Activated T-helper 2 cell treated with anti-CD3 and anti-CD28 coated beads, Interferon-gamma antibody, Interleukin-2, Interleukin-4, amounts not matched to agents 10 μg/mL and 5 μg/mL and 100 μg/mL, durations not matched to agents 14 hours and 24 hours and 36 hours (primary cell): ENCODE data around the gene NUP160. TPM values are rescaled to one million over a fixed set of nuclear protein-coding genes. Genes with fewer than 3 reads are reported as not detected.
"Not testable (repeated sequence)": the region's sequence is repeated elsewhere in the genome, so short reads cannot be mapped to it uniquely, and the experiment has no call there.

Source experiments
- DNase-seq: peaks from one replicate; pipeline ENCODE4 v3.0.0; 2021; ENCODE audit warnings: low spot score
- H3K27ac Mint-ChIP-seq: one replicate; pipeline ENCODE4 v1.8.0; 2021; ENCODE audit warnings: mixed read lengths
- H3K27me3 Mint-ChIP-seq: one replicate; pipeline ENCODE4 v1.8.0; 2021; ENCODE audit warnings: low read depth, mixed read lengths
- H3K36me3 Mint-ChIP-seq: one replicate; pipeline ENCODE4 v1.8.0; 2021; ENCODE audit warnings: low read depth, mixed read lengths
- H3K4me1 Mint-ChIP-seq: one replicate; pipeline ENCODE4 v1.8.0; 2021; ENCODE audit warnings: low read depth, mixed read lengths
- H3K4me3 Mint-ChIP-seq: one replicate; pipeline ENCODE4 v1.8.0; 2021; ENCODE audit warnings: low read depth, mild to moderate bottlenecking, moderate library complexity, mixed read lengths
- H3K9me3 Mint-ChIP-seq: one replicate; pipeline ENCODE4 v1.8.0; 2021; ENCODE audit warnings: mixed read lengths
- intact Hi-C: fragments of 100-400 bp; cut with micrococcal nuclease; formaldehyde crosslinking; loops from one replicate; pipeline ENCODE4 v1.15.1; 2023
- total RNA-seq: library from RNA; stranded (reverse); gene quantifications from 2 replicates; pipeline ENCODE4 v1.2.3, GENCODE V29; 2022

Gene NUP160, protein sequence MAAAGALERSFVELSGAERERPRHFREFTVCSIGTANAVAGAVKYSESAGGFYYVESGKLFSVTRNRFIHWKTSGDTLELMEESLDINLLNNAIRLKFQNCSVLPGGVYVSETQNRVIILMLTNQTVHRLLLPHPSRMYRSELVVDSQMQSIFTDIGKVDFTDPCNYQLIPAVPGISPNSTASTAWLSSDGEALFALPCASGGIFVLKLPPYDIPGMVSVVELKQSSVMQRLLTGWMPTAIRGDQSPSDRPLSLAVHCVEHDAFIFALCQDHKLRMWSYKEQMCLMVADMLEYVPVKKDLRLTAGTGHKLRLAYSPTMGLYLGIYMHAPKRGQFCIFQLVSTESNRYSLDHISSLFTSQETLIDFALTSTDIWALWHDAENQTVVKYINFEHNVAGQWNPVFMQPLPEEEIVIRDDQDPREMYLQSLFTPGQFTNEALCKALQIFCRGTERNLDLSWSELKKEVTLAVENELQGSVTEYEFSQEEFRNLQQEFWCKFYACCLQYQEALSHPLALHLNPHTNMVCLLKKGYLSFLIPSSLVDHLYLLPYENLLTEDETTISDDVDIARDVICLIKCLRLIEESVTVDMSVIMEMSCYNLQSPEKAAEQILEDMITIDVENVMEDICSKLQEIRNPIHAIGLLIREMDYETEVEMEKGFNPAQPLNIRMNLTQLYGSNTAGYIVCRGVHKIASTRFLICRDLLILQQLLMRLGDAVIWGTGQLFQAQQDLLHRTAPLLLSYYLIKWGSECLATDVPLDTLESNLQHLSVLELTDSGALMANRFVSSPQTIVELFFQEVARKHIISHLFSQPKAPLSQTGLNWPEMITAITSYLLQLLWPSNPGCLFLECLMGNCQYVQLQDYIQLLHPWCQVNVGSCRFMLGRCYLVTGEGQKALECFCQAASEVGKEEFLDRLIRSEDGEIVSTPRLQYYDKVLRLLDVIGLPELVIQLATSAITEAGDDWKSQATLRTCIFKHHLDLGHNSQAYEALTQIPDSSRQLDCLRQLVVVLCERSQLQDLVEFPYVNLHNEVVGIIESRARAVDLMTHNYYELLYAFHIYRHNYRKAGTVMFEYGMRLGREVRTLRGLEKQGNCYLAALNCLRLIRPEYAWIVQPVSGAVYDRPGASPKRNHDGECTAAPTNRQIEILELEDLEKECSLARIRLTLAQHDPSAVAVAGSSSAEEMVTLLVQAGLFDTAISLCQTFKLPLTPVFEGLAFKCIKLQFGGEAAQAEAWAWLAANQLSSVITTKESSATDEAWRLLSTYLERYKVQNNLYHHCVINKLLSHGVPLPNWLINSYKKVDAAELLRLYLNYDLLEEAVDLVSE (N-terminal part only)
- 81.2 and 84.7 TPM in 2 replicates for total RNA-seq

DNA sequence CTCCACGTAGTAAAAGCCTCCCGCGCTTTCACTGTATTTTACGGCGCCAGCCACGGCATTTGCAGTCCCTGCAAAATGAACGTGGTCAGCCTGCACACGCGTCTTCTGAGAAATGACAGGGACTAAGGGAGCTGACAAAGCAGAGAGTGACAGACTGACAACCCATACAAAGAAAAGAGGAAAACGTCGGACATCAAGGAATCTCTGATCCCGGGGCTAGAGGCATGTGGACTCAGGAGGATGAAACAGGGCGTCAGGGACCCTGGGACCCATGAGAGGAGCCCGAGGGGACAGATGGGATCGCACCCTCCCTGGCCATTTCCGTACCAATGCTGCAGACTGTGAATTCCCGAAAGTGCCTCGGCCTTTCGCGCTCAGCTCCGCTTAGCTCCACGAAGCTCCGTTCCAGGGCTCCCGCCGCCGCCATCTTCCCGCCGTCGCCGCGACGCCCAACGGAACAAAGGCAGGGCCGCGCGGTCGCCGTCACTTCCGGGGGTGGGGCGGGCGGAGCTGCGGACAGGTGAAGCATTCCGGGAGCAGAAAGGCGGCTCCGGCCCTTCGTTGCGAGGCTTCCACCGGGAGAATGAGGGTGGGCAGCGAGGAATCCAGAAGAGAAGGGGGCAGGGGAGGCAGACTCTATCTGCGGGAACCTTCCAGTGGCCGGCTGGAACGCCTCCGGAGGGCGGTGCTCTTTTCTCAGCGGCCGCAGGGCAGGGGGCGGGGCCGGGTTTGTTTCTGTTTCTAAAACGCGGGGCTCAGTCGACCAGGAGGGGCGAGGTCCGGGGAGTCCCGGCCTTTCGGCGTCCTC lies at the start of gene NUP160:
TSS of gene NUP160 (minus strand) at position 459 of the 808 bp plus-strand sequence. CDS start at position 427, 32 bp downstream.
- H3K36me3 Mint-ChIP-seq: peaks cover 25% of the 10 kb centered on the region
- peaks cover 33% of the 10 kb centered on the region for H3K4me1 Mint-ChIP-seq
- peak within 1 kb of the TSS; percentile 98 for H3K27ac Mint-ChIP-seq
- intact Hi-C loops: loop anchor here (1.0 to 10.0 kb wide), 7 partner anchors 51 to 421 kb away; partner anchors contain the start of genes FNBP4, KBTBD4, MTCH2 and NDUFS3
- peak within 1 kb of the TSS; percentile 97 for H3K4me3 Mint-ChIP-seq
- peak; percentile 85 for DNase-seq
- no peaks in the 10 kb centered on the region for H3K27me3 Mint-ChIP-seq
- no peaks in the 10 kb centered on the region for H3K9me3 Mint-ChIP-seq

DNA sequence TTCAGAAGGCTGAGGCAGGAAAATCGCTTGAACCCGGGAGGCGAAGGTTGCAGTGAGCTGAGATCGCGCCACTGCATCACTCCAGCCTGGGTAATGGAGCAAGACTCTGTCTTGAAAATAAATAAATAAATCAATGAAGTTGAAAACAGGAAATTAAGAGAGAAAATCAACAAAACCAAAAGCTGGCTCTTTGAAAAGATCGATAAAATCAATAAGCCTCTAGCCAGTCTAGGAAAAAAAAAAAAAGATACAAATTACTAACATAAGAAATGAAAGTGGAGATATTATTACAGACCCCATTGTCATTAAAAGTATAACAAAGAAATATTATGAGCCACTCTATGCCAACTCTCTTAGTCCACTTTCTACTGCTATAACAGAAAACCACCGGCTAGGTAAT lies 48.0 kb upstream of the NUP160 start:
- H3K27ac Mint-ChIP-seq: no peak overlapping the region
- no peaks in the 10 kb centered on the region for H3K9me3 Mint-ChIP-seq
- peaks cover 4% of the 10 kb centered on the region for H3K4me1 Mint-ChIP-seq
- intact Hi-C loops: no loop called here
- DNase-seq: no peak
- peaks cover 8% of the 10 kb centered on the region for H3K27me3 Mint-ChIP-seq
- H3K4me3 Mint-ChIP-seq: no peak overlapping the region
- no peaks in the 10 kb centered on the region for H3K36me3 Mint-ChIP-seq

DNA sequence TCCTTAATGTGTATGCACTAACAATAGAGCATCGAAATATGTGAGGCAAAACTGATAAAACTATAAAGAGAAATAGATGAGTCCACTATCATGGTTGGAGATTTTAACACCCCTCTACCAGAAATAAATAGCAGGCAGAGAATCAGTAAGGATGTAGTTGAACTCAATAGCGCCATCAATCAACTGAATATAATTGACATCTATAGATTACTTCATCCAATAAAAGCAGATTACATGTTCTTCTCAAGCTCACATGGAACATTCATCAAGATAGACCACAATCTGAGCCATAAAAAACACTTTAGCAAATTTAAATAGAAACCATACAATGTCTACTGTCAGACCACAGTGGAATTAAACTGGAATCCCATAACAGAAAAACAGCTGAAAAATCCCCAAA lies 46.9 kb upstream of the NUP160 start:
- Mint-ChIP-seq H3K4me1 (peaks cover 5% of the 10 kb centered on the region), H3K27ac (no peak overlapping the region), H3K4me3 (no peak overlapping the region), H3K36me3 (no peaks in the 10 kb centered on the region), H3K9me3 (no peaks in the 10 kb centered on the region), H3K27me3 (peaks cover 8% of the 10 kb centered on the region)
- DNase-seq: no peak
- intact Hi-C loops: no loop called here

DNA sequence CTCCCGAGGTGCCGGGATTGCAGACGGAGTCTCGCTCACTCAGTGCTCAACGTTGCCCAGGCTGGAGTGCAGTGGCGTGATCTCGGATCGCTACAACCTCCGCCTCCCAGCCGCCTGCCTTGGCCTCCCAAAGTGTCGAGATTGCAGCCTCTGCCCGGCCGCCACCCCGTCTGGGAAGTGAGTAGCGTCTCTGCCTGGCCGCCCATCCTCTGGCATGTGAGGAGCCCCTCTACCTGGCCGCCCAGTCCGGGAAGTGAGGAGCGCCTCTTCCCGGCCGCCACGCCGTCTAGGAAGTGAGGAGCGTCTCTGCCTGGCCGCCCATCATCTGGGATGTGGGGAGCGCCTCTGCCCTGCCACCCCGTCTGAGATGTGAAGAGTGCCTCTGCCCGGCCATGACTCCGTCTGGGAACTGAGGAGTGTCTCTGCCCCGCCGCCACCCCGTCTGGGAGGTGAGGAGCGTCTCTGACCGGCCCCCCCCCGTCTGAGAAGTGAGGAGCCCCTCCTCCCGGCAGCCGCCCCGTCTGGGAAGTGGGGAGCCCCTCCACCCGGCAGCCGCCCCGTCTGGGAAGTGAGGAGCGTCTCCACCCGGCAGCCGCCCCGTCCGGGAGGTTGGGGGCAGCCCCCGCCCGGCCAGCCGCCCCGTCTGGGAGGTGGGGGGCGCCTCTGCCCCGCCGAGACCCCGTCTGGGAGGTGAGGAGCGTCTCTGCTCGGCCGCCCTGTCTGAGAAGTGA lies 44.6 kb upstream of the NUP160 start:
- H3K27ac Mint-ChIP-seq, intact Hi-C loops, H3K9me3 Mint-ChIP-seq, H3K36me3 Mint-ChIP-seq, H3K4me1 Mint-ChIP-seq, H3K4me3 Mint-ChIP-seq, DNase-seq, H3K27me3 Mint-ChIP-seq: not testable (repeated sequence)

DNA sequence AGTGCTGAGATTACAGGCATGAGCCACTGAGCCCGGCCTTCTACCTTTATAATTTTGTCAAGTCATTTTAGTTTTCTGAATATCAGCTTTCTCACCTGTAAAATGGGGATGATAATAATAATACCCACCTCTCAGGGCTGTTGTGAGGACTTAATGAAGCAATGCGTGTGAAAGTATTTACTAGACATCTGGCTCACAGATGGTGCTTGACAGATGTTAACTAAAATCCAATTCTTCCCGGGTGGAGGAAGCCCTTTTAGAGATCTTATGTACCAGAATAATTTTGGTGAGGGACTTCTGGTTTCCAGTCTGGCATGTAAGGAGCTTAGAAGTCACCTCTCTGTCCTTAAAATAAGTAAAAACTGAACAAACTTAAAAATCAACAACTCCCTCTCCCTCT lies 43.7 kb upstream of the NUP160 start:
- DNase-seq: no peak
- Mint-ChIP-seq H3K9me3 (no peaks in the 10 kb centered on the region), H3K27ac (no peak overlapping the region), H3K27me3 (peaks cover 8% of the 10 kb centered on the region), H3K36me3 (no peaks in the 10 kb centered on the region), H3K4me3 (no peak overlapping the region), H3K4me1 (peaks cover 12% of the 10 kb centered on the region)
- intact Hi-C loops: no loop called here

DNA sequence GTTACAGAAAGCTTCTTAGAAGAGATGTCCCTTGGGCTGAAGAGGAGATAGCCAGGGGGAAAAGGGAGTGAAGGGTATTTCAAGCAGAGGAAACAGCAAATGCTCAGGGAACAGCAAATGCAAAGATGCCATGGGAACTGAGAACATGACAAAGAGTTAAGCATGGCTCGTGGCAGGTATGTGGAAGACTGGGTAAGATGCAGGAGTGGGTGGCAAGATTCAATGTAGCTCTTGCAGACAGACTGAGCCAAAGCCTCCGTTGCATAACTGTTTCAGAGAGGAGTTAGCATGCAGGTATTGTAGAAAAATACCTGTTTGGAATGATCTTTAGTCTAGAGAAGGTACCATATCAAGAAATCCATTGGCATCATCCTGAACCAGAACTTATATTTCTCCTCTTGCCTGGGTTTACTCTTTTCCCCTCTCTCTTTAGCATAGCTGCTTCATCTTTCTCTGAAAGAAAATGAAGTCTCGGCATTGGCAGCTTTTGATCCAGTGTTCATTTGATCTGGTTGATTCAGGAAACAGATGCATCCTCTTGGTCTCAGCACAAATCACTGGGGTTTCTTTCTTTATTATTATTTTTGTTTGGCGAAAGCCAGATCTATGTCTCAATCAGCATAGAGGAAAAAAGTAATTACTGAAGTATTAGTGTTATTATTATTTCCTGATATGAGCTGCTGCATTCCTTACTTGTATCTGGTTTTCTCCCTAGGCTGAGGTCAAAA lies 41.7 kb upstream of the NUP160 start:
- peaks cover 2% of the 10 kb centered on the region for H3K27me3 Mint-ChIP-seq
- H3K9me3 Mint-ChIP-seq: no peaks in the 10 kb centered on the region
- intact Hi-C loops: no loop called here
- H3K4me3 Mint-ChIP-seq: no peak overlapping the region
- peaks cover 19% of the 10 kb centered on the region for H3K4me1 Mint-ChIP-seq
- DNase-seq: no peak
- H3K27ac Mint-ChIP-seq: no peak overlapping the region
- no peaks in the 10 kb centered on the region for H3K36me3 Mint-ChIP-seq

DNA sequence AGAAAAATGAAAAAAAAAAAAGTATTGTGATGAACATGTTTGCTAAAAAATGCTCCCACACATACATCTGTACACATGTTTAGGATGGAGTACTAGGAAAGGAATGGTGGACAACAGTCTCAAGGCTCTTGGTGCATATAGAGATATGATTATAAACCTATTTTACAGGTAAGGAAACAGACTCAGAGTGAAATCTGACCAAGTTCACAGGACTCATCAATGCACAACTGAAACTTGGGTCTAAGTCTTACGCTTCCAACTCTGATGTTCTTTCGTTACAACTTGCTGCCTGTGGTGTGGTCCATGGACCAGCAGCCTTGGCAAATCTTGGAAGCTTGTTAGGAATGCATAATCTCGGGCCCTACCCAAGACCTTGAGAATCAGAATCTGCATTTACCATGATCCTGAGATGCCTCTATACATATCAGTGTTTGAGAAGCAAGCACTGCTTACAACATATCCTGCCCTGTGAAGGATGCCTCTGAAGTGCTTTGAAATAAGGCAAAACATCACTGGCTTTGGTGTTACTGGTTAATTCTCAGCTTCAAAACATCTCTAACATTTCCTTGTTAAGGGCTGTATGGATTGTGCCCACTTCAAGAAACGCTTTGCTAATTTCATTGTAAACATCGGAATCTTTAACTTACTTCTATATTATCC lies 39.9 kb upstream of the NUP160 start:
- H3K4me1 Mint-ChIP-seq: peaks cover 19% of the 10 kb centered on the region
- no peaks in the 10 kb centered on the region for H3K36me3 Mint-ChIP-seq
- H3K9me3 Mint-ChIP-seq: no peaks in the 10 kb centered on the region
- H3K27me3 Mint-ChIP-seq: no peaks in the 10 kb centered on the region
- no peak overlapping the region for H3K4me3 Mint-ChIP-seq
- no peak overlapping the region for H3K27ac Mint-ChIP-seq
- DNase-seq: no peak
- intact Hi-C loops: no loop called here

DNA sequence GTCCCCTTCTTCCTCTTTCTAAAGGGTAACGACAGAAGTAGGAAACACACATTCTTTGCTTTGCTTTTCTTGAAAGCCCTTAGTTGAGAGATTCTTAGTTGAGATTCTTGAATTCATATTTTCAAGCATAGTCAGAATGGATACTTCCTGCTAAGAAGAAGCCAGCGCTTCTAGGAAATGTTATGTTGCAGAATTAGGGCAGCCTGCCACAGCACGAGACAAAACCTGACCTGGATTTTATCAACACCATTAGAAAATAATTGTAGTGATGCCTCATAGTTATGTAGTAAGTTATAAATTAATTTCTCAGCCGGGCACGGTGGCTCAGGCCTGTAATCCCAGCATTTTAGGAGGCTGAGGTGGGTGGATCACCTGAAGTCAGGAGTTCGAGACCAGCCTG lies 37.9 kb upstream of the NUP160 start:
- DNase-seq: no peak
- no peaks in the 10 kb centered on the region for H3K36me3 Mint-ChIP-seq
- H3K27ac Mint-ChIP-seq: peak overlapping the region; percentile 70
- H3K4me1 Mint-ChIP-seq: peaks cover 19% of the 10 kb centered on the region
- H3K9me3 Mint-ChIP-seq: no peaks in the 10 kb centered on the region
- no peaks in the 10 kb centered on the region for H3K27me3 Mint-ChIP-seq
- intact Hi-C loops: no loop called here
- no peak overlapping the region for H3K4me3 Mint-ChIP-seq

DNA sequence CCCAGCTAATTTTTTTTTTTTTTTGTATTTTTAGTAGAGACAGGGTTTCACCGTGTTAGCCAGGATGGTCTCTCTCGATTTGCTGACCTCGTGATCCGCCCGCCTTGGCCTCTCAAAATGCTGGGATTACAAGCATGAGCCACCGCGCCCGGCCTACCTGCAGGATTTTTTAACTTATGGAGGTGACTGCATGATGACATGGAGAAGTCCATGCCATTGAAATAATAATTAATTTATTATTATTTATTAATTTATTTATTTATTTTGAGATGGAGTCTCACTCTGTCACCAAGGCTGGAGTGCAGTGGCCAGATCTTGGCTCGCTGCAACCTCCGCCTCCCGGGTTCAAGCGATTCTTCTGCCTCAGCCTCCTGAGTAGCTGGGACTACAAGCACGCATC lies 34.3 kb upstream of the NUP160 start:
- H3K27ac Mint-ChIP-seq, H3K27me3 Mint-ChIP-seq, intact Hi-C loops, H3K4me3 Mint-ChIP-seq, DNase-seq, H3K36me3 Mint-ChIP-seq, H3K9me3 Mint-ChIP-seq: not testable (repeated sequence)
- H3K4me1 Mint-ChIP-seq: peaks cover 16% of the 10 kb centered on the region

DNA sequence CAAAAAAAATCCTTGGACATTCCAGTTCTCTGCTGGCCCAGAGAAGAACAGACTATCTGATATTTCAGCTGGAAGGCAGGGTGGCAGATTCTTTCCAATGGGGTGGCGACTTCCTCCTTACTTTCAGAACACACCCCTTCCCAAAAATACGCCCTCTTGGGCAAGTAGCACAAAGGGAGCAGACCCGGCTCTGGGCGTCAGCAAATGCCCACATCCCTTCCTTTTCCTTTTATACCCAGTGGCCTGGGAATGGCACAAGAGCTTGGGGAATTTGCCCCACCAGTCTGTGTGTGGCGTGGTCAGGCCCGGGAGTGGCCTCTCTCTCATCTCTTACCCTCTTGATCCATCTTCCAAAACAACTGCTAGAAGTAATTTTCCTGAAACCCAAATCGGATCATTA lies 33.0 kb upstream of the NUP160 start:
- Mint-ChIP-seq H3K4me3 (no peak overlapping the region), H3K36me3 (no peaks in the 10 kb centered on the region), H3K27ac (no peak overlapping the region), H3K27me3 (no peaks in the 10 kb centered on the region), H3K9me3 (peaks cover 19% of the 10 kb centered on the region), H3K4me1 (peaks cover 10% of the 10 kb centered on the region)
- no peak for DNase-seq
- intact Hi-C loops: no loop called here
